G401 (cell line): Measurements from ENCODE around the gene THAP4. TPM values are rescaled to one million over a fixed set of nuclear protein-coding genes. Genes with fewer than 3 reads are reported as not detected.

Experiments used
- DNase-seq: peaks from one replicate; pipeline ENCODE4 v3.0.0-alpha.2; 2015; ENCODE audit warnings: low spot score
- in situ Hi-C: cut with HindIII; loops from 2 replicates; pipeline ENCODE4 v1.10.0; 2016; ENCODE audit warnings: low sequenced_read_pairs, mixed read lengths
- total RNA-seq: library from RNA; depleted of rRNA; stranded (reverse); fragments of >200 nt; shearing (Covaris generic); gene quantifications from 2 replicates; pipeline ENCODE4 v1.2.3, GENCODE V29; 2014

The THAP4 gene
- total RNA-seq, 1 experiment from 2014 or later = 86.2 TPM

- no peak for DNase-seq
- in situ Hi-C loops = no loop called here
Observed at GRCh38 chr2:241645056-241645914, 8.3 kb upstream of the THAP4 start.

- in situ Hi-C loops = no loop called here
- DNase-seq = no peak
Observed at GRCh38 chr2:241641631-241642030, 4.7 kb upstream of the THAP4 start.

GRCh38 chr2:241640165-241640795 is 3.3 kb upstream of the THAP4 start:
- in situ Hi-C loops = no loop called here
- no peak for DNase-seq

- in situ Hi-C loops = no loop called here
- no peak for DNase-seq
Observed at GRCh38 chr2:241639385-241639784, 2.4 kb upstream of the THAP4 start.

- in situ Hi-C loops = no loop called here
- no peak for DNase-seq
Observed at GRCh38 chr2:241638940-241639339, 2.0 kb upstream of the THAP4 start.

GRCh38 chr2:241637795-241638660 is 1.1 kb upstream of the THAP4 start:
- DNase-seq = no peak
- in situ Hi-C loops = no loop called here

GRCh38 chr2:241636182-241637017 is 558 bp downstream of the THAP4 start:
- in situ Hi-C loops = no loop called here
- peak; percentile 24 for DNase-seq

GRCh38 chr2:241635756-241636155 is 1.2 kb downstream of the THAP4 start:
- DNase-seq = no peak
- in situ Hi-C loops = no loop called here

GRCh38 chr2:241633561-241633960 is 3.4 kb downstream of the THAP4 start:
- in situ Hi-C loops = no loop called here
- no peak for DNase-seq

- in situ Hi-C loops = no loop called here
- DNase-seq = no peak
Observed at GRCh38 chr2:241632478-241633325, 4.3 kb downstream of the THAP4 start.

- no peak for DNase-seq
- in situ Hi-C loops = no loop called here
Observed at GRCh38 chr2:241629762-241630435, 7.1 kb downstream of the THAP4 start.

- in situ Hi-C loops = no loop called here
- DNase-seq = no peak
Observed at GRCh38 chr2:241627675-241628074, 9.3 kb downstream of the THAP4 start.

GRCh38 chr2:241620419-241620769 is 16.6 kb downstream of the THAP4 start:
- in situ Hi-C loops = no loop called here
- no peak for DNase-seq

- DNase-seq = no peak
- in situ Hi-C loops = no loop called here
Observed at GRCh38 chr2:241619597-241620418, 17.1 kb downstream of the THAP4 start.

- in situ Hi-C loops = no loop called here
- DNase-seq = no peak
Observed at GRCh38 chr2:241618829-241619228, 18.1 kb downstream of the THAP4 start.

- DNase-seq = no peak
- in situ Hi-C loops = no loop called here
Observed at GRCh38 chr2:241618296-241618805, 18.6 kb downstream of the THAP4 start.
